ENCODE results near the gene NMRK2.

GRCh38 chr19:3983936-3984583 lies 51.2 kb downstream of the NMRK2 start:
- no peak for TF ChIP-seq CTCF (IDR thresholded peaks at IDR 0.05)
- no peak for TF ChIP-seq ETV6 (CRISPR knock-in tag; IDR thresholded peaks at IDR 0.05)
